SK-N-SH treated with all-trans-retinoic acid at 6 μM for 48 hours (cell line): ENCODE measurements around the gene EIF4E.

Experiments
- ATAC-seq: fragments of 200-7000 bp; cut with Tn5 transposase; 3 replicates; pipeline ENCODE4 v1.9.1; 2020; ENCODE audit warnings: mild to moderate bottlenecking, moderate library complexity
- ARNTL ChIP-seq: fragments of 450-650 bp; formaldehyde crosslinking; IDR thresholded peaks from 2 replicates; pipeline ENCODE4 v1.5.0; 2020; ENCODE audit warnings: low read depth, mild to moderate bottlenecking, moderate library complexity, borderline replicate concordance
- BACH2 ChIP-seq: fragments of 250-450 bp; sonication (Bioruptor Pico); IDR thresholded peaks from 2 replicates; pipeline ENCODE4 v1.9.0; 2021; ENCODE audit warnings: mild to moderate bottlenecking, borderline replicate concordance
- CREB5 ChIP-seq: fragments of 250-450 bp; sonication (Bioruptor Pico); IDR thresholded peaks from 2 replicates; pipeline ENCODE4 v1.5.1; 2020; ENCODE audit warnings: low read depth, mild to moderate bottlenecking, moderate library complexity
- CSDC2 ChIP-seq: fragments of 250-450 bp; sonication (Bioruptor Pico); IDR thresholded peaks from 2 replicates; pipeline ENCODE4 v1.5.0; 2020; ENCODE audit warnings: mild to moderate bottlenecking, moderate library complexity
- CSRNP3 ChIP-seq: fragments of 250-450 bp; sonication (Bioruptor Pico); IDR thresholded peaks from 2 replicates; pipeline ENCODE4 v1.5.1; 2021; ENCODE audit warnings: mild to moderate bottlenecking, moderate library complexity
- ESRRG ChIP-seq: fragments of 250-450 bp; sonication (Bioruptor Pico); IDR thresholded peaks from 2 replicates; pipeline ENCODE4 v1.6.1; 2021; ENCODE audit warnings: mild to moderate bottlenecking
- GLIS3 ChIP-seq: fragments of 250-450 bp; sonication (Bioruptor Pico); IDR thresholded peaks from 2 replicates; pipeline ENCODE4 v1.5.0; 2020; ENCODE audit warnings: mild to moderate bottlenecking, moderate library complexity
- ISL1 ChIP-seq: fragments of 250-450 bp; sonication (Bioruptor Pico); IDR thresholded peaks from 2 replicates; pipeline ENCODE4 v2.1.2; 2022; ENCODE audit warnings: mild to moderate bottlenecking, moderate library complexity
- OSR1 ChIP-seq: fragments of 250-450 bp; sonication (Bioruptor Pico); IDR thresholded peaks from 2 replicates; pipeline ENCODE4 v1.8.0; 2022; ENCODE audit warnings: moderate library complexity, mild to moderate bottlenecking, inconsistent platforms
- PATZ1 ChIP-seq: fragments of 250-450 bp; sonication (Bioruptor Pico); IDR thresholded peaks from 2 replicates; pipeline ENCODE4 v1.8.0; 2020; ENCODE audit warnings: mild to moderate bottlenecking, moderate library complexity, borderline replicate concordance
- POU6F1 ChIP-seq: fragments of 250-450 bp; sonication (Bioruptor Pico); IDR thresholded peaks from 2 replicates; pipeline ENCODE4 v1.8.0; 2021; ENCODE audit warnings: low read depth, mild to moderate bottlenecking, moderate library complexity, borderline replicate concordance
- RARB ChIP-seq: fragments of 250-450 bp; sonication (Bioruptor Pico); IDR thresholded peaks from 2 replicates; pipeline ENCODE4 v1.8.0; 2021; ENCODE audit warnings: mild to moderate bottlenecking, moderate library complexity
- SNAI2 ChIP-seq: fragments of 250-450 bp; sonication (Bioruptor Pico); IDR thresholded peaks from 2 replicates; pipeline ENCODE4 v1.5.0; 2020; ENCODE audit warnings: mild to moderate bottlenecking, moderate library complexity
- TCF4 ChIP-seq: fragments of 250-450 bp; sonication (Bioruptor Pico); IDR thresholded peaks from 2 replicates; pipeline ENCODE4 v1.8.0; 2021; ENCODE audit warnings: mild to moderate bottlenecking, moderate library complexity, borderline replicate concordance
- TSHZ2 ChIP-seq: fragments of 250-450 bp; sonication (Bioruptor Pico); IDR thresholded peaks from 2 replicates; pipeline ENCODE4 v1.5.0; 2020; ENCODE audit warnings: mild to moderate bottlenecking, moderate library complexity
- ZC3H10 ChIP-seq: fragments of 250-450 bp; sonication (Bioruptor Pico); IDR thresholded peaks from 2 replicates; pipeline ENCODE4 v1.5.1; 2021; ENCODE audit warnings: mild to moderate bottlenecking, moderate library complexity
- ZFP3 ChIP-seq: fragments of 250-450 bp; sonication (Bioruptor Pico); IDR thresholded peaks from 2 replicates; pipeline ENCODE4 v1.5.0; 2020; ENCODE audit warnings: mild to moderate bottlenecking, moderate library complexity
- ZFP30 ChIP-seq: fragments of 450-650 bp; formaldehyde crosslinking; IDR thresholded peaks from 2 replicates; pipeline ENCODE4 v1.5.0; 2022; ENCODE audit warnings: mild to moderate bottlenecking, moderate library complexity
- ZNF565 ChIP-seq: fragments of 450-650 bp; formaldehyde crosslinking; conservative IDR thresholded peaks from 2 replicates; pipeline ENCODE4 v1.5.0; 2020; ENCODE audit warnings: low read depth, mild to moderate bottlenecking, moderate library complexity
- ZNF70 ChIP-seq: fragments of 450-650 bp; formaldehyde crosslinking; IDR thresholded peaks from 2 replicates; pipeline ENCODE4 v1.5.0; 2020; ENCODE audit warnings: mild to moderate bottlenecking, moderate library complexity

Gene EIF4E

GRCh38 chr4:98903963-98904362 is 25.0 kb downstream of the EIF4E start:
- no peak for ATAC-seq
- no peak for TF ChIP-seq RARB

- ATAC-seq: no peak
- no peak for TF ChIP-seq ZFP30 (CRISPR knock-in tag)
Observed at GRCh38 chr4:98903561-98903960, 25.4 kb downstream of the EIF4E start.

GRCh38 chr4:98899277-98899676 is 29.7 kb downstream of the EIF4E start:
- ATAC-seq: no peak
- TF ChIP-seq CSDC2 (CRISPR knock-in tag): no peak
- no peak for TF ChIP-seq ISL1 (CRISPR knock-in tag)
- no peak for TF ChIP-seq TSHZ2
- TF ChIP-seq SNAI2: no peak
- TF ChIP-seq BACH2 (CRISPR knock-in tag): no peak
- TF ChIP-seq ZFP30 (CRISPR knock-in tag): no peak
- no peak for TF ChIP-seq ZNF70
- no peak for TF ChIP-seq GLIS3 (CRISPR knock-in tag)
- no peak for TF ChIP-seq PATZ1 (CRISPR knock-in tag)
- no peak for TF ChIP-seq CREB5

GRCh38 chr4:98891478-98892337 is 37.2 kb downstream of the EIF4E start:
- ATAC-seq: no peak; the same call in 2 of the 3 replicates

More at GRCh38 chr4:98891478-98892337, 37.2 kb downstream of the EIF4E start:
- TF ChIP-seq ZNF70 (no peak), ZFP3 (CRISPR knock-in tag) (no peak), OSR1 (CRISPR knock-in tag) (no peak), GLIS3 (CRISPR knock-in tag) (no peak), TCF4 (no peak), PATZ1 (CRISPR knock-in tag) (no peak), ISL1 (CRISPR knock-in tag) (no peak), ARNTL (CRISPR knock-in tag) (no peak), ESRRG (CRISPR knock-in tag) (no peak), RARB (no peak), ZNF565 (CRISPR knock-in tag) (no peak), TSHZ2 (no peak), POU6F1 (no peak), ZFP30 (CRISPR knock-in tag) (no peak), CSRNP3 (CRISPR knock-in tag) (no peak), SNAI2 (no peak), CSDC2 (CRISPR knock-in tag) (no peak), ZC3H10 (CRISPR knock-in tag) (no peak), BACH2 (CRISPR knock-in tag) (no peak)
